Skeletal muscle satellite cell (primary cell): ENCODE measurements around the gene ABCF3.

Source experiments
- H3K27me3 ChIP-seq: 2 replicates; pipeline ENCODE4 v1.7.0; 2013; ENCODE audit warnings: low read length; ENCODE audit not compliant: control insufficient read depth, insufficient read depth
- H3K36me3 ChIP-seq: 2 replicates; pipeline ENCODE4 v1.7.0; 2013; ENCODE audit warnings: mild to moderate bottlenecking, control low read depth, low read length; ENCODE audit not compliant: insufficient read depth
- H3K4me1 ChIP-seq: 2 replicates; pipeline ENCODE4 v1.7.0; 2013; ENCODE audit warnings: low read length; ENCODE audit not compliant: control insufficient read depth, insufficient read depth
- H3K4me2 ChIP-seq: 2 replicates; pipeline ENCODE4 v1.7.0; 2013; ENCODE audit warnings: mild to moderate bottlenecking, low read length
- H3K4me3 ChIP-seq: 2 replicates; pipeline ENCODE4 v1.7.0; 2013; ENCODE audit warnings: low read length
- H3K9ac ChIP-seq: 2 replicates; pipeline ENCODE4 v1.7.0; 2013; ENCODE audit warnings: mild to moderate bottlenecking, low read depth, low read length, moderate library complexity
- H3K9me3 ChIP-seq: replicated peaks from 2 replicates; pipeline ENCODE4 v1.7.0; 2013; ENCODE audit warnings: mild to moderate bottlenecking, control low read depth, low read length

The ABCF3 gene

GRCh38 chr3:184193991-184194539 is 8.1 kb downstream of the ABCF3 start:
- no peak overlapping the region for H3K4me3 ChIP-seq
- H3K27me3 ChIP-seq, result no peaks in the 10 kb centered on the region
- H3K9me3 ChIP-seq, result no peaks in the 10 kb centered on the region
- no peak overlapping the region for H3K4me2 ChIP-seq
- H3K36me3 ChIP-seq, result peaks cover 65% of the 10 kb centered on the region
- H3K9ac ChIP-seq, result no peak overlapping the region
- H3K4me1 ChIP-seq, result no peaks in the 10 kb centered on the region

- no peaks in the 10 kb centered on the region for H3K4me1 ChIP-seq
- H3K9ac ChIP-seq, result no peak overlapping the region
- H3K4me2 ChIP-seq, result no peak overlapping the region
- H3K36me3 ChIP-seq, result peaks cover 41% of the 10 kb centered on the region
- H3K9me3 ChIP-seq, result no peaks in the 10 kb centered on the region
- H3K27me3 ChIP-seq, result no peaks in the 10 kb centered on the region
- no peak overlapping the region for H3K4me3 ChIP-seq
Observed at GRCh38 chr3:184196536-184196935, 10.5 kb downstream of the ABCF3 start.

DNA sequence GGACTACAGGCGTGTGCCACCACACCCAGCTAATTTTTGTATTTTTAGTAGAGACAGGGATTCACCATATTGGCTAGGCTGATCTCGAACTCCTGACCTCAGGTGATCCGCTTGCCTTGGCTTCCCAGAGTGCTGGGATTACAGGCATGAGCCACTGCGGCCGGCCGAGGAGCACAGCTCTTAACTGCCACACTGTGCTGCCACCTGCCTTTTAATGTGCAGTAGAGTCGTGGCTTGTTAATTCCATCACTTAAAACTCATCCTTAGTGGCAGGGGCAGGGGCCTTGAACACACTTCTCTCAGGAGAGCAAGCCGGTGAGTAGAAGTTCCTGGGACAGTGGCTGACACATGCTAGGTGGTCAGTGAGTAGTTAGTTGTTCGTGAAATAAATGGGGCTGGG is 12.5 kb downstream of the ABCF3 start:
- Histone ChIP-seq H3K4me1 (no peaks in the 10 kb centered on the region), H3K4me2 (no peak overlapping the region), H3K9me3 (no peaks in the 10 kb centered on the region), H3K36me3 (peaks cover 24% of the 10 kb centered on the region), H3K9ac (no peak overlapping the region), H3K27me3 (no peaks in the 10 kb centered on the region), H3K4me3 (no peak overlapping the region)

DNA sequence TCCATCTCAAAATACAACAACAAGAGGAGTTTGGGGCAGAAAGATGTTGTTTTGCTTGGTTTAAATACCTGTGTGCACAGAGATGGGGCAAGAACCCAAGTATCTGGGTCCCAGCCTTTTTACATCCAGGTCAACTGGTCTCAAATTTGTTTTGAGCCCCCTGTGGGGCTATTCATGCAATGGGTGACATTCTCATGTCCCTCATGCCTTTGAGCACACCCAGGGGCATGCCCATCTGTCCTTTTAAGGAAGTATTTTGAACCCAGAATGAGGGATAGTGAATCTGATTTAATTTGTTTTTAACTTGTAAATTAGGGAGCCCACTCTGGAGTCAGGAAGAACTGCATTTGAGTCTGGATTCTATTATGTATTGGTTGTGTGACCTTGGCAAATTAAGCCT is 14.8 kb downstream of the ABCF3 start:
- no peaks in the 10 kb centered on the region for H3K4me1 ChIP-seq

GRCh38 chr3:184203526-184203925 is 17.5 kb downstream of the ABCF3 start:
- Histone ChIP-seq H3K4me3 (no peak overlapping the region), H3K36me3 (no peaks in the 10 kb centered on the region), H3K9ac (no peak overlapping the region), H3K4me1 (no peaks in the 10 kb centered on the region), H3K4me2 (no peak overlapping the region), H3K9me3 (no peaks in the 10 kb centered on the region), H3K27me3 (peaks cover 17% of the 10 kb centered on the region)

More for the DNA sequence above, 14.8 kb downstream of the ABCF3 start:
- Histone ChIP-seq H3K4me2 (no peak overlapping the region), H3K9me3 (no peaks in the 10 kb centered on the region), H3K36me3 (peaks cover 3% of the 10 kb centered on the region), H3K27me3 (peaks cover 2% of the 10 kb centered on the region), H3K4me3 (no peak overlapping the region), H3K9ac (no peak overlapping the region)

GRCh38 chr3:184209146-184209923 is 23.3 kb downstream of the ABCF3 start:
- Histone ChIP-seq H3K9me3 (no peaks in the 10 kb centered on the region), H3K4me2 (no peak overlapping the region), H3K4me3 (no peak overlapping the region), H3K9ac (no peak overlapping the region), H3K4me1 (no peaks in the 10 kb centered on the region), H3K27me3 (peaks cover 27% of the 10 kb centered on the region), H3K36me3 (no peaks in the 10 kb centered on the region)

DNA sequence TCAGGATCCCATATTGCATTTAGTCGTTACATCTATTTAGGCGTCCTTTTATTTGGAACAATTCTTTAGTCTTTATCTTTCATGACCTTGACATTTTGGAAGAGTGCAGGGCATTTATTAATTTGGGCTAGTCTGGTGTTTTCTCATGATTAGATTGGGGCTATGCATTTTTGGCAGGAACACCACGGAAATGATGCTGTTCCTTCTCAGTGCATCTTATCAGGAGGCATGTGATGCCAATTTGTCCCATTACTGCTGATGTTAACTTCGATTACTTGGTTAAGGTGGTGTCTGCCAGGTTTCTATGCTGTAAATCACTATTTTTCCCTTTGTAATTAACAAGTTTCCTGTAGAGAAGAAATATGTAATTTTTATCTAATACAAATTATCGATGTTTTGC is 25.3 kb downstream of the ABCF3 start:
- Histone ChIP-seq H3K4me1 (no peaks in the 10 kb centered on the region), H3K9me3 (no peaks in the 10 kb centered on the region), H3K36me3 (no peaks in the 10 kb centered on the region), H3K4me2 (no peak overlapping the region), H3K4me3 (no peak overlapping the region), H3K27me3 (peaks cover 34% of the 10 kb centered on the region), H3K9ac (no peak overlapping the region)

DNA sequence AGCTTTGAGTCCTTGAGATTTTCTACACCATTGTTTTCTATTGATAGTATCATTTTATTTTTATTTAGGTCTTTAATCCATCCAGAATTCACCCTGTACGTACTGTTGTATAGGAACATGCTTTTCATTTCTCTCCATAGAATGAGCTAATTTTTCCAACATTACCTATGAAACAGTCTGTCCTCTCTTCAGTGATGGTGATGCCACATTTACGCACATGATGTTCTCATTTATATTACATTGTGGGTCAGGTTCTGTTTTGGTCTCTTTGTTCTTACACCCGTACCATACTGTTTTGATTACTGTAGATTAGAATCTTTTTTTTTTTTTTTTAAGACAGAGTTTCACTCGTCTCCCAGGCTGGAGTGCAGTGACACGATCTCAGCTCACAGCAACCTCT is 25.7 kb downstream of the ABCF3 start:
- Histone ChIP-seq H3K36me3 (no peaks in the 10 kb centered on the region), H3K4me3 (no peak overlapping the region), H3K9ac (no peak overlapping the region), H3K27me3 (peaks cover 30% of the 10 kb centered on the region), H3K9me3 (no peaks in the 10 kb centered on the region), H3K4me1 (no peaks in the 10 kb centered on the region), H3K4me2 (no peak overlapping the region)

DNA sequence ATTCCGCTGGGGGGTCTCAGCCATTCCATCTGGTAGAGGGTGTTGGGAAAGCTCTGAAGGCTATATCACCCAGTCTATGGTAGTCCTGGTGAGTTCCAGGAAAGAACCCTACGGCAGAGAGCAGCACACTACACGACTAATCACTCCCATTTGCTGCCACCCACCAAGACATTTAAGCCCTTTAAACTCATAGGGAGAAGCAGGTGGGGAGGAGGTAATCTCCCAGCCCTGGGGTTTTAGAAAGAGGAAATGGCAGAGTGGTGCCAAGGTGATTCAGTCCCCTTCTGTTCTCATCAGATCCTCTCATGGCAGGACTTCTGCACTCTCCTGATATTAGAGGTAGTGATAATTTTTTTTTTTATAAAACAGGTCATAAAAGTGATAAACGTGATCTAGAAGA is 32.8 kb downstream of the ABCF3 start:
- Histone ChIP-seq H3K4me2 (no peak overlapping the region), H3K9ac (no peak overlapping the region), H3K27me3 (peaks cover 28% of the 10 kb centered on the region), H3K36me3 (no peaks in the 10 kb centered on the region), H3K9me3 (no peaks in the 10 kb centered on the region), H3K4me3 (no peak overlapping the region), H3K4me1 (no peaks in the 10 kb centered on the region)

- peaks cover 32% of the 10 kb centered on the region for H3K27me3 ChIP-seq
- H3K4me1 ChIP-seq, result no peaks in the 10 kb centered on the region
- H3K4me2 ChIP-seq, result no peak overlapping the region
- no peaks in the 10 kb centered on the region for H3K36me3 ChIP-seq
- no peak overlapping the region for H3K9ac ChIP-seq
- no peak overlapping the region for H3K4me3 ChIP-seq
- no peaks in the 10 kb centered on the region for H3K9me3 ChIP-seq
Observed at GRCh38 chr3:184222521-184222920, 36.5 kb downstream of the ABCF3 start.

- Histone ChIP-seq H3K4me2 (no peak overlapping the region), H3K9me3 (no peaks in the 10 kb centered on the region), H3K27me3 (peaks cover 37% of the 10 kb centered on the region), H3K4me3 (no peak overlapping the region), H3K9ac (no peak overlapping the region), H3K36me3 (no peaks in the 10 kb centered on the region), H3K4me1 (peaks cover 2% of the 10 kb centered on the region)
Observed at GRCh38 chr3:184223946-184224345, 37.9 kb downstream of the ABCF3 start.

DNA sequence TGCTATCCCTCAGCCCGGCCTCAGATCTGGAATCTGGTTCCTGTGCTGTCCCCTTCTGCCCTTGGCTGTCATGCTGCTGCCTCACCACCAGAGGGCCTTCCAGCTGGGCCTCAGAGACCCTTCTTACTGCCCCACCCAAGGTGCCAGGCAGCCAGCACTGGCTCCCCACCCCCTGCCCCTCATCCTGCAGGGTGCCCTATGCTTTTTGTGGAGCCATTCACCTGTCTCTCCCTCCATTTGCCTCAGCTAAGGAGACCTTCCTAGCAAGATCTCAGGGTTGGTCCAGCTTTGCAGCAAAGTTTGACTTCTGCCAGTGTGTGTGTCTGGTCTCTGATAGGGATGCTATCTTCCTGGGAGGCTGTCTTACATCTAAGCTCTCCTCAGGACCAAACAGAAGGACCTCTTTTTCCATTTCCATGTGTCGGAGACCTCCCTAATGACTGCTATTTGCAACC is 41.5 kb downstream of the ABCF3 start:
- Histone ChIP-seq H3K36me3 (no peaks in the 10 kb centered on the region), H3K9ac (no peak overlapping the region), H3K9me3 (no peaks in the 10 kb centered on the region), H3K4me1 (peaks cover 11% of the 10 kb centered on the region), H3K4me3 (no peak overlapping the region), H3K27me3 (peaks cover 70% of the 10 kb centered on the region), H3K4me2 (no peak overlapping the region)
